Neural cell (in vitro differentiated cells): ENCODE results near the gene CEP350. TPM values are rescaled to one million over a fixed set of nuclear protein-coding genes. Genes with fewer than 3 reads are reported as not detected.

ENCODE experiments used
- H2AFZ ChIP-seq: fragments of 200-600, 300-800 bp; sonication (generic), shearing (Covaris generic); 2 replicates; pipeline ENCODE4 v1.6.0; 2014; ENCODE audit warnings: low read depth, mild to moderate bottlenecking, antibody characterized with exemption, low read length, moderate library complexity
- H3F3A ChIP-seq: fragments of 200-600 bp; shearing (Covaris generic); 2 replicates; pipeline ENCODE4 v1.6.1; 2016; ENCODE audit warnings: mild to moderate bottlenecking, moderate library complexity, mixed read lengths, antibody characterized with exemption, low read length; ENCODE audit not compliant: insufficient read depth, poor library complexity, severe bottlenecking
- H3K27ac ChIP-seq: fragments of 200-600, 300-800 bp; sonication (generic), shearing (Covaris generic); 2 replicates; pipeline ENCODE4 v1.5.1; 2014; ENCODE audit warnings: mild to moderate bottlenecking, low read length, moderate library complexity
- H3K27me3 ChIP-seq: fragments of 300-800, 200-600 bp; sonication (generic), shearing (Covaris generic); 2 replicates; pipeline ENCODE4 v1.6.0; 2014; ENCODE audit warnings: mild to moderate bottlenecking, low read depth, low read length, moderate library complexity; ENCODE audit not compliant: insufficient read depth
- H3K36me3 ChIP-seq: fragments of 300-800, 200-600 bp; sonication (generic), shearing (Covaris generic); 2 replicates; pipeline ENCODE4 v1.5.1; 2014; ENCODE audit warnings: mild to moderate bottlenecking, antibody characterized with exemption, low read length, moderate library complexity; ENCODE audit not compliant: insufficient read depth
- H3K4me2 ChIP-seq: fragments of 300-800, 200-600 bp; sonication (generic), shearing (Covaris generic); 2 replicates; pipeline ENCODE4 v1.6.0; 2014; ENCODE audit warnings: mild to moderate bottlenecking, low read length
- H3K4me3 ChIP-seq: fragments of 300-800, 200-600 bp; sonication (generic), shearing (Covaris generic); 2 replicates; pipeline ENCODE4 v1.5.1; 2014; ENCODE audit warnings: mild to moderate bottlenecking, low read length, moderate library complexity
- H3K79me2 ChIP-seq: fragments of 200-600 bp; shearing (Covaris generic); replicated peaks from 2 replicates; pipeline ENCODE4 v1.6.0; 2014; ENCODE audit warnings: mild to moderate bottlenecking, low read length, moderate library complexity; ENCODE audit not compliant: insufficient read depth
- H3K9ac ChIP-seq: fragments of 300-800, 200-600 bp; sonication (generic), shearing (Covaris generic); 2 replicates; pipeline ENCODE4 v1.6.1; 2016; ENCODE audit warnings: mild to moderate bottlenecking, low read length, mixed read lengths
- H3K9me2 ChIP-seq: fragments of 200-600 bp; shearing (Covaris generic); 2 replicates; pipeline ENCODE4 v1.6.1; 2016; ENCODE audit warnings: mild to moderate bottlenecking, low read length, mixed read lengths; ENCODE audit not compliant: insufficient read depth
- H3K9me3 ChIP-seq: fragments of 200-600, 300-800 bp; sonication (generic), shearing (Covaris generic); 2 replicates; pipeline ENCODE4 v1.6.1; 2016; ENCODE audit warnings: mild to moderate bottlenecking, mixed run types, low read length, moderate library complexity, mixed read lengths
- H4K20me1 ChIP-seq: fragments of 200-600 bp; shearing (Covaris generic); 2 replicates; pipeline ENCODE4 v1.6.1; 2016; ENCODE audit warnings: mild to moderate bottlenecking, mixed run types; ENCODE audit not compliant: insufficient read depth
- CTCF ChIP-seq: fragments of 450-650 bp; IDR thresholded peaks from 2 replicates; pipeline ENCODE4 v1.5.1; 2014; ENCODE audit warnings: antibody characterized with exemption, mild to moderate bottlenecking, moderate library complexity; ENCODE audit not compliant: poor library complexity, severe bottlenecking
- EP300 ChIP-seq: fragments of 450-650 bp; conservative IDR thresholded peaks from 2 replicates; pipeline ENCODE4 v1.6.1; 2014; ENCODE audit warnings: antibody characterized with exemption, mild to moderate bottlenecking, moderate library complexity; ENCODE audit not compliant: poor library complexity, severe bottlenecking
- EZH2 ChIP-seq: fragments of 200-600, 300-800 bp; shearing (Covaris generic), sonication (generic); IDR thresholded peaks from 2 replicates; pipeline ENCODE4 v1.6.1; 2014; ENCODE audit warnings: antibody characterized with exemption, low read length, borderline replicate concordance, mild to moderate bottlenecking; ENCODE audit not compliant: insufficient read depth, poor library complexity, severe bottlenecking
- MXI1 ChIP-seq: fragments of 450-650 bp; conservative IDR thresholded peaks from 2 replicates; pipeline ENCODE4 v1.6.1; 2014; ENCODE audit warnings: antibody characterized with exemption, mild to moderate bottlenecking; ENCODE audit not compliant: poor library complexity, severe bottlenecking
- POLR2AphosphoS5 ChIP-seq: IDR thresholded peaks from 2 replicates; pipeline ENCODE4 v1.6.1; 2012
- RAD21 ChIP-seq: fragments of 450-650 bp; conservative IDR thresholded peaks from 2 replicates; pipeline ENCODE4 v1.6.1; 2014; ENCODE audit warnings: antibody characterized with exemption, mild to moderate bottlenecking, moderate library complexity
- SMC3 ChIP-seq: fragments of 450-650 bp; conservative IDR thresholded peaks from 2 replicates; pipeline ENCODE4 v1.6.1; 2014; ENCODE audit warnings: antibody characterized with exemption, mild to moderate bottlenecking, moderate library complexity; ENCODE audit not compliant: poor library complexity
- TAF1 ChIP-seq: IDR thresholded peaks from 2 replicates; pipeline ENCODE4 v1.6.1; 2012; ENCODE audit warnings: low read depth
- polyA plus RNA-seq: library from polyadenylated mRNA; depleted of rRNA; stranded (reverse); fragments of >200 nt; gene quantifications from 2 replicates; pipeline ENCODE4 v1.2.3, GENCODE V29; 2014
- TF ChIP-seq, protein P1 (sequence below): IDR thresholded peaks from 2 replicates; pipeline ENCODE4 v1.6.1; 2012; ENCODE audit warnings: borderline replicate concordance

Gene CEP350
- polyA plus RNA-seq, 1 donor from 2014 or later, result 28.1 TPM

DNA sequence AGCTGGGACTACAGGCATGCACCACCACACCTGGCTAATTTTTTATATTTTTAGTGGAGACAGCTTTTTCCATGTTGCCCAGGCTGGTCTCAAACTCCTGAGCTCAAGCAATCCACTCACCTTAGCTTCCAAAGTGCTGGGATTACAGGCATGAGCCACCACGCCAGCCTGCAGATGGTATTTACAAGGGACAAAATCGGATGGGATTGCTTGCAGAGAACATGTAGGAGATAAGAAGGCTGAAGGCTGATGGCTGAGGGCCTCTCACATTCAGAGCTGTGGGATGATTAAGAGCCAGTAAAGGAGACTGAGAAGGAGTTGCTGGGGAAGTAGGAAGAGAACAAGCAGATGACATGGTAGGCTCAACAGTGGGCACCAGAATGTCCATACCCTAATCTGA is 176.0 kb downstream of the CEP350 start:
- Histone ChIP-seq H3K36me3 (no peaks in the 10 kb centered on the region), H3F3A (no peaks in the 10 kb centered on the region), H3K4me2 (no peak overlapping the region), H2AFZ (no peak overlapping the region), H3K79me2 (no peaks in the 10 kb centered on the region), H3K27me3 (no peaks in the 10 kb centered on the region), H3K27ac (no peak overlapping the region), H3K9me2 (no peaks in the 10 kb centered on the region), H3K9ac (no peak overlapping the region), H3K9me3 (no peaks in the 10 kb centered on the region), H4K20me1 (no peaks in the 10 kb centered on the region), H3K4me3 (no peak overlapping the region)
- TF ChIP-seq, protein P1, sequence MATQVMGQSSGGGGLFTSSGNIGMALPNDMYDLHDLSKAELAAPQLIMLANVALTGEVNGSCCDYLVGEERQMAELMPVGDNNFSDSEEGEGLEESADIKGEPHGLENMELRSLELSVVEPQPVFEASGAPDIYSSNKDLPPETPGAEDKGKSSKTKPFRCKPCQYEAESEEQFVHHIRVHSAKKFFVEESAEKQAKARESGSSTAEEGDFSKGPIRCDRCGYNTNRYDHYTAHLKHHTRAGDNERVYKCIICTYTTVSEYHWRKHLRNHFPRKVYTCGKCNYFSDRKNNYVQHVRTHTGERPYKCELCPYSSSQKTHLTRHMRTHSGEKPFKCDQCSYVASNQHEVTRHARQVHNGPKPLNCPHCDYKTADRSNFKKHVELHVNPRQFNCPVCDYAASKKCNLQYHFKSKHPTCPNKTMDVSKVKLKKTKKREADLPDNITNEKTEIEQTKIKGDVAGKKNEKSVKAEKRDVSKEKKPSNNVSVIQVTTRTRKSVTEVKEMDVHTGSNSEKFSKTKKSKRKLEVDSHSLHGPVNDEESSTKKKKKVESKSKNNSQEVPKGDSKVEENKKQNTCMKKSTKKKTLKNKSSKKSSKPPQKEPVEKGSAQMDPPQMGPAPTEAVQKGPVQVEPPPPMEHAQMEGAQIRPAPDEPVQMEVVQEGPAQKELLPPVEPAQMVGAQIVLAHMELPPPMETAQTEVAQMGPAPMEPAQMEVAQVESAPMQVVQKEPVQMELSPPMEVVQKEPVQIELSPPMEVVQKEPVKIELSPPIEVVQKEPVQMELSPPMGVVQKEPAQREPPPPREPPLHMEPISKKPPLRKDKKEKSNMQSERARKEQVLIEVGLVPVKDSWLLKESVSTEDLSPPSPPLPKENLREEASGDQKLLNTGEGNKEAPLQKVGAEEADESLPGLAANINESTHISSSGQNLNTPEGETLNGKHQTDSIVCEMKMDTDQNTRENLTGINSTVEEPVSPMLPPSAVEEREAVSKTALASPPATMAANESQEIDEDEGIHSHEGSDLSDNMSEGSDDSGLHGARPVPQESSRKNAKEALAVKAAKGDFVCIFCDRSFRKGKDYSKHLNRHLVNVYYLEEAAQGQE, result no peak
- TF ChIP-seq EZH2 (no peak), MXI1 (no peak), CTCF (no peak), POLR2AphosphoS5 (no peak), EP300 (no peak), SMC3 (no peak), TAF1 (no peak), RAD21 (no peak)

DNA sequence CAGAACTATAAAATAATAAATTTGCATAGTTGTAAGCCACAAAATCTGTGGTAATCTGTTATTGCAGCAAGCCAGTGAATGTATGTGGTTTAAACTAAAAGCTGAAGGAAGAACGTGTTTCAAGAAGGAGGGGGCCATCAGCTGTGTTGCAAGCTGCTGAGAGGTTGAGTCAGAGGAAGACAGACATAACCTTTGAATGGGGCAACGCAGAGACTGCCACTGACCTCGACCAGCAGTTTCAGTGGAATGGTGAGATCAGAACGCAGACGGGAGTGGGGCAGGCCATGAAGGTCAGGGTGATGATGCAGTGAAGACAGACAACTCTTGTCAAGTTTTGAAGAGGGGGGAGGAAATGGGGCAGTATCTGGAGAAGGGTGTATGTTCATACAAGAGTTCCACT is 176.9 kb downstream of the CEP350 start:
- Histone ChIP-seq H3K9ac (no peak overlapping the region), H3K79me2 (no peaks in the 10 kb centered on the region), H3K36me3 (no peaks in the 10 kb centered on the region), H3K9me3 (no peaks in the 10 kb centered on the region), H3K27ac (no peak overlapping the region), H3K4me3 (no peak overlapping the region), H2AFZ (no peak overlapping the region), H4K20me1 (no peaks in the 10 kb centered on the region), H3K4me2 (no peak overlapping the region), H3F3A (no peaks in the 10 kb centered on the region), H3K9me2 (no peaks in the 10 kb centered on the region), H3K27me3 (no peaks in the 10 kb centered on the region)
- no peak for TF ChIP-seq EP300
- TF ChIP-seq POLR2AphosphoS5, result no peak
- TF ChIP-seq SMC3, result no peak
- TF ChIP-seq, protein P1, result no peak
